ENCODE results near the gene PIK3R5.

PIK3R5 gene

DNA sequence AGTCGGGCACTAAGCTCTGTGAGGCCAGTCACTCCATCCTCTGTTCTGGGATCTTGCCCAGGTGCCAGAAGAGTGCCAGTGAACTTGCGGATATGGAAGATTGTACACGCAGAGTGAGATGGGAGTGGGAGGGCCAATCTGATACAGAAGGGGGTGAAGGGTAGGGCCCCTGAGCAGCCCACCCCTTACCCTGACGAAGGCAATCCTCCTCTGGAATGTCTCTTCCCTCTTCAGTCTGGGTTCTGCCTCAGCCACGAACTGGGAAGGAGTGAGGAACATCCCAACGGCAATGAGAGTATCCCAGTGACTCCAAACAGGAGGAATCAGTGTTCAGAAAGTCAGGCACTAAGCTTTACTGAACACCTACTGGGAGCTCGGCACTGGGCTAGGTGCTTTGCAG lies 86.1 kb downstream of the PIK3R5 start:
- no peak for DNase-seq (ENCODE audit: low read depth in 2 of 2)

DNA sequence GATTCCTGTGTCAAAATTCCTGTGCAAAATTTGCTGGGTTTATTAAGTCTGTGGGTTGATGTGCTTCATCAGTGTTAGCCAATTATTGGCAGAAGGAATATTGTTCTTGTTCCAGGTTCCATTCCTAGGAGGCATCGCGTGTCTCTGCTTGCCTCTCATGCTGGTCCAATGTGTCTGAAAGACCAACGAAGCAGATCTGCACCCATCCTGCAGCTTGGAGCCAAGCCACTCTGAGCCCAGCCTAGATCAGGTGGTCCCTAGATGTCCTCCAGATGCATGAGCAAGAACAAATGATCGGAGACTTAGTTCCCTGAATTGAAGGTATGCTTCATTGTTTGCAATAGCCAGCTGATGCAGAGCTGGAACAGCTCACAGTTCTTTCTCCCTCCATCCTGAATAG lies 87.5 kb downstream of the PIK3R5 start:
- no peak for DNase-seq (ENCODE audit: low read depth in 2 of 2)

DNA sequence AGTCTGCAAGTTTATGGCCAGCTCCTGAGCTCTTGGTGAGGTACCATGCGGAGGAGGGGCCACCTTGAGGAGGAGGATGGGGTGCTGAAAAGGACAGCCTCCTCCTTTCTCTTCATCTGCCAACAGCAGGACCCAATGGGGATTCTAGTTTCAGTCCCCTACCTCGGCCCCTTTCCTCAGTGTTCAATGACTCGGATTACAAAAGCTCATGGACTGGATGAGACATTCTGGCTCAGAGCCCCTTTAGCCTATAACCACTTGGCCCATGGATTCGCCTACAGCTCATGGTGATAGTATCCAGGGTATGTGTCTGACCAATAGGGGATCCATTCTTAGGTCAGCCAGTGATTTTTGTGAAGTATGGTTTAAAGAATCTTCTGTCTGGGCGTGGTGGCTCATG lies 89.5 kb downstream of the PIK3R5 start:
- no peak for DNase-seq (ENCODE audit: low read depth in 2 of 2)

DNA sequence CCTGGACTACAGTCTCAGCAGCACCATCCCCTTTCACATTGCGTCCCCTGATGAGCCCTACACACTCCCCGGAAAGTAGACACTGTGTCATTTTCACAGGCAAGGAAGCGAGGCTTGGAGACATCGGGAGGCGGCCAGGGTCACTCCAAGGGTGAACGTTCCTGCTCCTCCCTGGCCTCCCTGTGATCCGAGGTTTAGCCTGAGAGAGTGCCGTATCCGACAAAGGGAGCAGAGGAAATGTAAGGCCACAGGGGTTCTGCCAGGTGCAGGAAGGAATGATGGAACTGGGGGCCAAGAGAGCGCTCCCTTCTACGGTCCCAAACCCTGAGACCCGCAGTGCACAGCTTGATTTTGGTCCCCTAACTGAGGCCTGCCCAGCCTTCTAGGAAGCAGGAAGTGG lies 90.1 kb downstream of the PIK3R5 start:
- DNase-seq (ENCODE audit: low read depth in 2 of 2): no peak

DNA sequence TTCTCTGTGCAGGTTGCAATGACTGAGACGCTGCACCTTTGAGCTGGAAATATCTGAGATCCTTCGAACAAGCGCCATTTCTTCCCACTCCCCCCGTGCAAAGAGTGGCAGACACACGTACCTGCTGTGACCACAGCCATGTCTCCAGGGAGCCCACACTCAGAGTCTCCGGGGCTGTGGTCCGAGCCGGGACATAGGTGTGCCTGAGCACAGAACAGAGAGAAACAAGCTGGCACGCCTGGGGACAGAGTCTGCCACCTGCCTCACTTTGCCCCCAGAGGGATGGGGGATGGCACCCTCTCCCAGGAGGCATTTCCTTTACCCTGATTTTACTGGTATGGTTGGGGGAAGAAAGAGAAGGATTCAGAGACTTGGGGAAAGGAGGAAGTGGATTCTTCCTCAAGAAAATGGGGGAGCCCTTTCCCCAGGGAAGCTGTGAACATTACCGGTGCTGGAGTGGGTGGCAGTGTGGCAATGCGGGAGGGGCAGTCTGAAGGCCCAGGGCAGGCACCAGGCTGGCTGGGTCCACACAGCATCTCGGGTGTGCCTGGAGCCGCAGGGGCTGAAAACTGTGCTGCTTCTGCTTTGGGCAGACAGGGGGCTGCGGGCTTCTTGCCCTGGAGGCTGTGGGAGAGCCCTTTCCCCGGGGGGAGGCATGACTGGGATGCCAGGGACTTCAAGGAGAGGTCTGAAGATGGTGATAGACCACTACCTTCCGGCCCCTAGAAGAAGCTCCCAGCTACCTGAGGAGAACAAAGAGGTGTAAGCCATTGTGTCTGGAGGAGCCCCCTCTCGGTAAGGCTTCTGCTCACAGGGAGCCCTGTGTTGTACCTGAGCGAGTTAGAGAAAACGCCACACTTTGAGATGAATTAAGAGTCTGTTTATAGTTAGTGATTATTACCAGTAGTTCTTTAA lies 91.4 kb downstream of the PIK3R5 start:
- DNase-seq (ENCODE audit: low read depth in 2 of 2): no peak

DNA sequence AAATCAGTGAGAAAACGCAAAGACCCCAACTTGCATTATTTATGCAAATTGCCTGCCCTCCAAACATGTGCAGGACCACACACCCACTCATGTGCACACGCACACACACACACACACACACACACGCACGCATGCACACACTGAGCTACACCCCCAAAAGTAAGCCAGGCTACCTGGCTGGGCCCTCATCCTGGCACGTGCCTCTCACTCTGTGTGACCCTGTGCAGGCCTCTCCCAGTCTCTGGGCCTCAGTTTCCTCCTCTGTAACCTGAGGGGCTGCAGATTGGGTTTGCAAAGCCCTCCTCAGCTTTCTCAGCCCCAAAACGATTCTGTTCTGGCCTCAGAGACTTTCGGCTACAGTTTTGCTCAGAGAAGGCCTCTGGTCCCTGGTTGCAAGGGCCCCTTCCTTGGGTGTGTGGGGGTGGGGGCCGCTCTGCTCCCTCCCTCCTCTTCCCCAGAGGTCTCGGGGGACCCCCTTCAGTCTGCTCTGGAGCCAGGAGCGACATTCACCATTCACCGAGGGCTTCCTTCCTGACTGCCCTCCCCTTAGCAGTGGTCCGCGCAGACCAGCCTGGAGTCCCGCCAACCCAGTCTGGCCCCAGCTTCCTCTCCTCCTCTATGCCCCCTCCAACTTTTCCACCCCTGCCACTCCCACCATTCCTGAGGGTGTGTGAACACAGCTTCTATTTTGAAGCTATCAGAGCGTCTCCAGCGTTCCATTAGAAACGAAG lies 92.6 kb downstream of the PIK3R5 start:
- DNase-seq (ENCODE audit: low read depth in 2 of 2): no peak

DNA sequence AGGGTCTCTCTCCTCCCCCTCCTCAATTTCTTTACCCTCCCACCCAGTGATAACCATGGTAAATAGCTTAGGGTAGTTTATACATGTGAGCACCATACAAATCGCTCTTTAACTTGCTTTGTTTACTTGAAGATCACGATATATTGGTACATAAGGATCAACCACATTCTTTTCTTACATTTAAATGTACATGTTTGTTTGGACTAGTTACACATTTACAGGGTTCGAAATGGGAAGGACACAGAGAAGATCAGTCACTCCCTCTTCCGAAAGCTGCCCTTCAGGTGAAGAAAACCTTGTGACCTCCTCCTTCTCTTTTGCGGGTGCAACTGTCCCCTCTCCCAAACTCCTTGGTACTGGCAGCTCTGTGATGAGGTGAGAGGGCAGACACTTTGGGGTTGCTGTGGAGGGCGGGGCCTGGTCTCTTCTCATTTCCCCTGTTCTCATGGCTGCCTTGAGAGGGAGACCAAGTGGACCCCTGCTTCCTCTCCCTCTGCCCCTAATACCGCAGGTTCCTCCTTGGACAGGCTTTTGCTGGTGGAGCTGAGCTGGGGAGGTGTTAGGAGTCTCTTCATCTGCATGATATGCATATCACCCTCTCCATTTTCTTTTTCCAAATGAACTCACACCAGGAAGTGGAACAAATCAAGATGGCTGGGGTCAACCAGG lies 93.3 kb downstream of the PIK3R5 start:
- DNase-seq (ENCODE audit: low read depth in 2 of 2): no peak

DNA sequence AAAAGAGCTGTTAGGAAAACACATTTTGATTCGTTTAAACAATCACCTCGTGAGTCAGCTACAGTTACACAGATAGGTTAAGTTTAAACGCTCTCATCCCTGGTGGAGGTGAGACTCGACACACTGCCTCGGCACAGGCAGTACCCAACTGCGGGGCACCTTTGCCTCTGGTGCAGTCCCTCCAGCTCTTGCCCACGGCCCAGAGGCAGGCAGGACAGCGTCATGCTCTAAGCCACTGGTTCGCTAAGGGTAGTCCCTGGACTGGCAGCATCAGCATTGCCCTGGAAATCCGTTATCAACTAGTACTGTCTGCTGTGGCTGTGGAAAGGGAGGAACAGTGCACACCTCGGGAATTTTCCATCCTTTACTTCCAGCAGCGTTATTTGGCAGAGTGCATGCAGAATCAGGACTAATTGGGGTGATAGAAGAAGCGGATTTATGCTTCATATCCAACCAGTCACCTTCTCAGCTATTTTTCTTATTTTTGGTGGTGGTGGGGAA lies 94.4 kb downstream of the PIK3R5 start:
- no peak for DNase-seq (ENCODE audit: low read depth in 2 of 2)

DNA sequence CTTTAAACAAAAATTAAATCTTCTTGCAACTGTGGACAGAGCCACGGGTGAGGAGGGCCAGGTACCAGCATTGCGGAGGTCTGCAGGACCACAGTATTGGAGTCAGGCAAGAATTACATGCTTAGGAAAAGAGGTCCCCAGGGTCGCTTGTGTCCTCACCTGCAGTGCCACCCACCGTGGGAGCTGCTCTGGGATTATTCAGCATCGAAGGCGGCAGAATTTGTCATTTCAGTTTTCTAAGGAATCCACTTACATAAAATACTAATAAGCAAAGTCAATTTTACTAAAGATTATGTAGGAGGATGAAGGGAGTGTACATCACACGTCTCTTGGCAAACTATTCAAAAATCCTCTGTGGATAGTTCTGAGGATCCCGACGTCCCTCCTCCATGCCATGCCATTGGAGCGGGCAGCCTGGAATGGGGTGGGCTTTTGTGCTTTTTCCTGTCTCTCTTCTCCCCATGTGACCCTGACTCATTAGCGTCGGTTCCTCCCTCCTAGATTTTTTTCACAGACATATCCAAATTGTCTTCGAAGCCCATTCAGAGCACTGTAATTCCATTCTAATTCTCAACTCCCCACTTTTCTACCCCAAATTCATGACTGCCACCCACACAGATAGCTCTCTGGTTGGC lies 95.0 kb downstream of the PIK3R5 start:
- DNase-seq (ENCODE audit: low read depth in 2 of 2): no peak

DNA sequence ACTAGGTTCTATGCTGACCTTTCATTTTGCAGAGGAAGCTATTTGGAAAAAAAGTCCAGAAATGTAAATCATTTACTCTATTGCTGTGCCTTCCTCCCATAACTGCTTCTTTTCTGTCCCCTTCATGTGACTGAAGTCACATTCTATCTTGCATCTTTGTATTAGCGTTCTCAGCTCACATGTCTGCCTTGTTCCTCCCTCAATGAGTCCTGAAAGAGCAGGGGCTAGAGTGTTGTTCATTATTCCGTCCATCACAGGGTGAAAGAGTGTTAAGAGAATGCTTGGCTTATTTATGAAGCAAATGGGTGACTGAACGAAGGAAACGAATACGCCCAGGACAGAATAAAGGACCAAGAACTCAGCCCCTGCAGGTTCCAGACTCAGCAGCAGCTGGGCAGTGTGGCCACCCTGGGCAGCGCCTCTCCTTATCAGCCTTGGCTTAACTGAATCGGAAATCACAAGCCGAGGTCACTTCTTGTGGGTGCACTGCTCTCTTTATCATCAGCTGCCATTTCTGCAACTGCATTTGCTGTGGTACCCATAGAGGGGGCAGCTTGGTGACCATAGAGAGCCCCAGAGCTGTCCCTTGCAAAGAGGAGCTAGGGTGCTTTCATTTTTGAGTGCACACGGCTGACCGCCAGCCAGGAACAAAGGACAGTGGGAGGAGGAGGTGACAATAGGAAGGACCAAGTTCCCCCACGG lies 96.2 kb downstream of the PIK3R5 start:
- DNase-seq (ENCODE audit: low read depth in 2 of 2): no peak

DNA sequence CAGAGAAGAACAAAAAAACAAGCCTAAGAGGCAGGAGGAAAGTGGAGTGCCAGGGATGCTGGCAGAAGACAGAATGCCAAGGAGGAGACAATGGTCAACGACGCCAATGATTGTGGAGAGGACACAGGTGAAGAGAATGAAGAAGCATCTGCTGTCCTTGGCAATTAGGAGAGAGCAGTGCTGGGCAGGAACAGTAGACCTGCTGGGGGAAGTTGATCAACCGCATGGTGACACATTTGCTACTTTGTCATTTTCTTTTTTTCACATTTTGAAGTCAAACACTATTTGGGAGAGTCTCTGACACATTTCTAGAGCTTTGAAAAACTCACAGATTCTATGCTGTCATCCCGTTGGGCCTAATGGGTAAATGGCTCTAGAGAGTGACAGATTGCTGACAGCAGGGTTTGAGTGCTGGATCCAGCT lies 97.0 kb downstream of the PIK3R5 start:
- no peak for DNase-seq (ENCODE audit: low read depth in 2 of 2)

DNA sequence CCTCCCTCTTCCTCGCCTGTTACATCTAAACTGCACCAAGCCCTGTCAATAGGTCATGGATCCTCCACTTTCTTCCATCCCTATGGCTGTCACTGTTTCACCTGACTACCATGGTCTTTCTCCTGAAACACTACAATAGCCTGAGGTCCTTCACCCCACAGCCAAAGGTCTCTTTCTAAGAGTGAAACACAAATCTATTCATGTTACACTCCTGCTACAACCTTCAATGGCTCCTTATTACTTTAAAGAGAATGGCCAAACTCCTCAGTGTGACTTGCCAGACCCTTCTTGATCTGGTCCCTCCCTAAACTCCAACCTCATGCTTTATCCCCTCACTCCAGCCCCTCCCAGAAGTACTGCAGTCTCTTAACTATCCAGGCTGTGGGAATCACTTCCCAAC lies 97.4 kb downstream of the PIK3R5 start:
- no peak for DNase-seq (ENCODE audit: low read depth in 2 of 2)

DNA sequence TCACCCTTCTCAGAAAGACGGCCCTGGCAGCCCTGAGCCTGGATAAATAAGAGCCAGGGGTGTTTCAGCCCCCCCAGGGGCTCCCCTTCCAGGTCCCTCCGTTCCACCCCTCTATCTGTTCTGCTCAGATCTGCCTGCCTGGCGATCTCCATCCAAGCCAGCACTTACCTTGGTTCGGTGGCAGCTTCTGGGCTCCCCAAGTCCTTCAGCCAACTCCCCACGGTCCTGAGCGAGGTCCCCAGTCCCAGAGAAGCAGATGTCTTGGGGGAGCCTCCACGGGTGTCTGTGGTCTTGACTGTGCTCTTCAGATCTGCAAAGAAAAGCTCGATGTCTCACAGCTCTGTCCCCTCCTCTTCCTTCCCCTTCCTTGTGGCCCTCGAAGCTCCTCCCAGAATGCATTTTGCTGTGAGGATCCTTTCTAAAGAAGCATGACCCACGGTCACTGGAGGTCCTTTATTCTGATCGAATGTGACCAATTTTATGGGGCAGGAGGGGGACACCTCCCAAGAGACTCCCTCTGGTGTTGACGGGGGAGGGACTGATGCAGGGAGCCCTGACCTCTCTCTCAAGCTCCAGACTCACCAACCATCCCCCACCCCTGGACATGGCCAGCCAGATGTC lies 98.0 kb downstream of the PIK3R5 start, which contains the start of gene PIK3R6:
Gene PIK3R6, minus strand, starts transcription at position 314 of the 621 bp plus-strand sequence. CDS start 17,880 bp downstream, outside the sequence.
- DNase-seq (ENCODE audit: low read depth in 2 of 2): no peak

DNA sequence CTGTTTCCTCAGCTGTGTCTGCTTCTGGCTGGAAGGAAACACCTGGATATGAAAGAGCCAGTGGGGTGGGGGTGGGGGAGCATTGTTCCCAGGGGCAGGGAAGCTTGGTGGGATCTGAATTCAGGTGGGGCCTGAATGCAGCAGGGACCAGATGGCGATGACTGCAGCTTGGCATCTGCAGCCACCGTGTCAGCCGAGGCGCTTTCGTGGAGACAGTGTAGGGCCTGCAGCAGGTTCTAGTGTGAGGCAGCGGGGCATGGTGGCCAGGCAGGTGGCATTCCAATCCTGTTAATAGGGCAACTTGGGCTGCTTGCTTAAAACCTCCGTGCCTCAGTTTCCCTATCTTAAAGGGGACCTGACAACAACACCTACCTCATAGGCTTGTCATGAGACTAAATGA lies 99.7 kb downstream of the PIK3R5 start:
- no peak for DNase-seq (ENCODE audit: low read depth in 2 of 2)

DNA sequence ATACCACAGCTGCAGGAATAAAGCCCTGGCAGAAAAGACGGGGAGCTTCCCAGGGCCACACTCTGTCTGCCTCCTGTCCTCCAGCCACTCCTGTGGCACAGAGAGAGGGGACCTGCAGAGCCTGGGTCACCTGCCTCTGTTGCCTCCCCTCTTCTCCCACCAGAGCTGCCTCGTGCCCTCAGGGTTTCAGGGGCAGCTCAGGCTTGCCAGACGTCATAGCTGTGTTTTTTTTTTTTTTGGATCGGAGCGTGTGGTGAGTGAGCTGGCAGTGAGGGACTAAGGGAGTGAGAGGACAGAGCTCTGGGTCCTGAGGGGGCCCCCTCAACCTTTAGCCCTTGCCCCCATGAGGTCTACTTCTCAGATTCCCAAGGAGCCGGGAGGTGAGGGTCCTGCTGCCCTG lies 100.1 kb downstream of the PIK3R5 start:
- DNase-seq (ENCODE audit: low read depth in 2 of 2): no peak

DNA sequence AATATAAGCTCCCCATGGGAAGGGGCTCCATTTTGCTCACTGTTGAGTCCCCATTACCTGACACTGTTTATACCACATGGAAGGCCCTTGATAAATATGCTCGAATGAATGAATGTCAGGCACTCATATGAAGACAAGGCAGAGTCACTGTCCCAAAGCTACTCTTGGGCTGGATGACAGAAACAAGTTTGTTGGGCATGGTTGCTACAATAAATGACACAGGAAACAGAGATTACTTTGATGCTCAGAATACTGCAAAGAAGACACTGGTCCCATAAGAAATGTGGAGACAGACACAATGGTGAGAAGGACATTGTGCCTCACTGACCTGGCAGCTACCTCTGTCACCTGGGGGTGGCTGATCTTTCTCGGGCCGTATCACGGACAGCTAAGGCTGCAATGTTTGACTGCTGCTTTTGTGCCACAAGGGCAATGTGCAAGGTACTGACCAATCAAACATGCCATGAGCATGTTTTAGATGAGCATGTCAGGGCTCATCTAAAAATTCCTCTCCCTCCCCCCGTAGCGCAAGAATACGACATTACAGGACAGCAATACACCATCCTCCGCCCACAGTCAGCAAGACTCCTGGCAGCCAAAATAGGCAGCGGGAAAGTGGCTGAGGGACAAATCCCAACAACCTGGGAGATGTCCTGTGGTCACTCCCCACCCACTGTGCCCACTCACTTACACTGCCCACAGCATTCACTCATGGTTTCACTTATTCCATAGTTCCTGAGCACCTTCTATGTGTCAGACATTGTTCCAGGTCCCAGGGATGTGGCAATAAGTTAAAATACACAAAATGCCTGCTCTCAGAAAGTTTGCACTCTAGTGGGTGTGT lies 103.1 kb downstream of the PIK3R5 start:
- DNase-seq (ENCODE audit: low read depth in 2 of 2): no peak

DNA sequence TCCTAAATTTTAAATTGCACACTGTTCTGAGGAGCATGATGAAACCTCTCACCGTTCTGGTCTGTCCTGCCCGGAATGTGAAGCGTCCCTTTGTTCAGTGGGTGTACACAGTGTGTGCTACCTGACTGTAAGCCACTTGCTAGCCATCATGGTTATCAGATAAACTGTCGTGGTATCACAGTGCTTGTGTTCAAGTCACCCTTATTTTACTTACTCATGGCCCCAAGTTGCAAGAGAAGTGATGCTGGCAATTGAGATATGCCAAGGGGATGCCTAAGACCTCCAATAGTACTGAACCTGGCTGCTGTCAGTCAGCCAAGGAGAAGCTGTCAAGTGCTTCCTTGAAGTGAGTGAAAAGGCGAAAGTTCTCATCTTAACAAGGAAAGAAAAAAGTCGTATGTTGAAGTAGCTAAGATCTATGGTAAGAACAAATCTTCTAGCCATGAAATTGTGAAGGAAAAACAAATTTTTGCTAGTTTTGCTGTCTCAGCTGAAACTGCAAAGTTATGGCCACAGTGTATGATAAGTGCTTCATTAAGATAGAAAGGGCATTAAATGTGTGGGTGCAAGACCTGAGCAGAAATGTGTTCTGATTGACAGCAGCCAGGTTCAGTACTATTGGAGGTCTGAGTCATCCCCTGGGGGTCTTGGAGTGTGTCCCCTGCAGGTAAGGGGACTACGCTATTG lies 103.9 kb downstream of the PIK3R5 start:
- DNase-seq (ENCODE audit: low read depth in 2 of 2): no peak

DNA sequence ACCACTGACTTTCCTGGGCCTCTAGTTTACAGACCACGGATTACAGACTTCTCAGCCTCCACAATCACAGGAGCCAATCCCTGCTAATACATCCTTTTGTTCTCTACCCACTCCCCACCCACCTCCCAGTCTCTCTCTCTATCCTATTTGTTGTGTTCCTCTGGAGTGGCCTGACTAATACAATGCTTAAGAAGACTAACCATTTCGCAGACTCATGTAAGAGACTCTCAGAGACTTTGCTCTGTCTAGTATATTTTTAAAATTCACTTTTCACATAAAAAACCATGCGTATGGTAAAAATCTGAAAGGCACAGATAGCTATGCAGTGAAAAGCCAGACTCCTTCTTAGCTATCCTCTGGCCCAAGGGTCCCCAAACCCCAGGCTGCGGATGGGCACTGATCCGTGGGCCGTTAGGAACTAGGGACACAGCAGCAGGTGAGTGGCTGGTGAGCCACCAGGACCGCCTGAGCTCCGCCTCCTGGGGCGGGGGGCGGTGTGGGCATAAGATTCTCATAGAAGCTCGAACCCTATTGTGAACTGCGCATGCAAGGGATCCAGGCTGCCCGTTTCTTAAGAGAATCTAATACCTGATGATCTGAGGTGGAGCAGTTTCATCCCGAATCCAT lies 105.6 kb downstream of the PIK3R5 start:
- DNase-seq (ENCODE audit: low read depth in 2 of 2): no peak

All from stimulated activated CD8-positive, alpha-beta memory T cell treated with anti-CD3 and anti-CD28 coated beads, Interleukin-2, amount 100 ng/mL, for 48 hours (primary cell).